Activated CD4-positive, alpha-beta T cell treated with anti-CD3 and anti-CD28 coated beads, Interleukin-2, amount 10 ng/mL, durations not matched to agents 24 days and 14 days (primary cell): ENCODE results near the gene EYA2. TPM values are rescaled to one million over a fixed set of nuclear protein-coding genes. Genes with fewer than 3 reads are reported as not detected.

Experiments
- DNase-seq: peaks from one replicate; pipeline ENCODE4 v3.0.0; 2022
- H3K27ac Mint-ChIP-seq: one replicate; pipeline ENCODE4 v1.8.0; 2022; ENCODE audit warnings: mild to moderate bottlenecking, mixed read lengths
- H3K27me3 Mint-ChIP-seq: one replicate; pipeline ENCODE4 v1.8.0; 2022; ENCODE audit warnings: mixed read lengths
- H3K36me3 Mint-ChIP-seq: one replicate; pipeline ENCODE4 v1.8.0; 2022; ENCODE audit warnings: low read depth, mild to moderate bottlenecking, mixed read lengths
- H3K4me1 Mint-ChIP-seq: one replicate; pipeline ENCODE4 v1.8.0; 2021; ENCODE audit warnings: mixed read lengths
- H3K4me3 Mint-ChIP-seq: one replicate; pipeline ENCODE4 v1.8.0; 2022; ENCODE audit warnings: mild to moderate bottlenecking, moderate library complexity, mixed read lengths
- H3K9me3 Mint-ChIP-seq: one replicate; pipeline ENCODE4 v1.8.0; 2021; ENCODE audit warnings: mixed read lengths
- intact Hi-C: fragments of 100-400 bp; cut with micrococcal nuclease; formaldehyde crosslinking; loops from one replicate; pipeline ENCODE4 v1.15.1; 2023
- total RNA-seq: library from RNA; stranded (reverse); gene quantifications from 2 replicates; pipeline ENCODE4 v1.2.3, GENCODE V29; 2022

EYA2 gene
- total RNA-seq, 1 donor from 2014 or later = not detected

DNA sequence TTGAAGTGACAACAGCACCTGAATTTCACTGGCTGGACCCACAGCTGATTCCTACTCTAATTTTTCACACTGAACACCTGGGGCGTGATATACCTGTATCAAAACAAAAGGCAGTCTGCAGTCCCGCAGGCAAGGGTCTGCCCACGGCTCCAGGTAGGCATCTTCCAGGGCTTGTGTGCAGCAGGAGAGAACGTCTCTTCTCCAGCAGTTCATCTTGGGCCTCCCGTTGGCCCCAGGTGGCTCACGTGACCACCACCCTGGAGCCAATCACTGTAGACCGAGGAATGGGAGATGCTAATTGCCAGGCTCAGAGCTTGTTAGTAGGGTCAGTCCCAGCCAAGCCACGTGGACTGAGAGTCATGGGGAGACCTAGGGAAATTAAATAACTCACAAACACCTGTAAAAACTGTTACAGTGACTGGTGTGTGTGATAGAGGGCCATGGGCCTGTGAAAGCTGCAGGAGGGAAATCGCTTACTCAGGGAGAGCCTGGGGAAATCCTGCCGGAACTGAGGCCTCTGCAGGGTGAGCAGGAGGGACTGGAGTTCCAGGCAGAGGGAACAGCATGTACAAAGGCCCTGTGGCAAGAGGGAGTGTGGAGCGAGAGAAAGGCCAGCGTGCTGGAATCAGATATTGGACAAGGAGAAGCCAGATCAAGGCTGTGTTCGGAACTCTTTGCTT is 83.4 kb downstream of the EYA2 start:
- no peaks in the 10 kb centered on the region for H3K36me3 Mint-ChIP-seq
- intact Hi-C loops = no loop called here
- peaks cover 7% of the 10 kb centered on the region for H3K9me3 Mint-ChIP-seq
- peaks cover 25% of the 10 kb centered on the region for H3K4me1 Mint-ChIP-seq
- H3K27ac Mint-ChIP-seq = no peak overlapping the region
- no peak overlapping the region for H3K4me3 Mint-ChIP-seq
- H3K27me3 Mint-ChIP-seq = peaks cover 44% of the 10 kb centered on the region
- no peak for DNase-seq

DNA sequence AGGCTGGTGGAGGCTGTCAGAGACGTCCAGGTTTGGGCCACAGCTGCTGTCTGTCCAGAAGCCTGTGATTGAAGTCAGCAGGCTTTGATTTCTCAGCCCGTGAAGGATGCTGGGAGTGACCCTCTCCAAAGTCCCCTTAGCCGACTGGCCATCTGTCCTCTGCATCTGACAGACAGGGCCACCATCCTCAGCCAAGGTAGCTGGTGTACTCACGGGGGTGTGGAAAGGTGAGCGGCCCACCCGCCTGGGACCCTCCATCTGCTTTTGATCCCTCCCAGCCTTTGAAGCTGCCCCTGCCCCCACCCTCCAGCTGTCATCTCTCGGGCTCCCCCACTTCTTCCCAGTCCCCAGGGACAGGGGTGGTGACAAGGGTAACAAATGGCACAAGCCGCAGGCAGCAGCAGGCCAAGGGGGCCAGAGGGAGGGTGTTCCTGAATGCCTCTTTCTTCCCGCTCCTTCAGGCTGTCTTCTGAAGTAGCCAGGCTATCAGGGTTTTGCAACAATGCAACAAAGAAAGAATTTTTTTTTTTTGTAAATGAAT is 84.4 kb downstream of the EYA2 start:
- H3K4me3 Mint-ChIP-seq = no peak overlapping the region
- peaks cover 42% of the 10 kb centered on the region for H3K27me3 Mint-ChIP-seq
- no peak for DNase-seq
- H3K36me3 Mint-ChIP-seq = peaks cover 5% of the 10 kb centered on the region
- intact Hi-C loops = no loop called here
- H3K9me3 Mint-ChIP-seq = peaks cover 13% of the 10 kb centered on the region
- H3K27ac Mint-ChIP-seq = no peak overlapping the region
- H3K4me1 Mint-ChIP-seq = peaks cover 23% of the 10 kb centered on the region

GRCh38 chr20:46979603-46980241 is 85.1 kb downstream of the EYA2 start:
- peaks cover 44% of the 10 kb centered on the region for H3K27me3 Mint-ChIP-seq
- intact Hi-C loops = no loop called here
- peaks cover 19% of the 10 kb centered on the region for H3K4me1 Mint-ChIP-seq
- peak; percentile 64 for DNase-seq
- peaks cover 5% of the 10 kb centered on the region for H3K36me3 Mint-ChIP-seq
- H3K27ac Mint-ChIP-seq = peak overlapping the region; percentile 23
- H3K4me3 Mint-ChIP-seq = peak overlapping the region; percentile 38
- peaks cover 13% of the 10 kb centered on the region for H3K9me3 Mint-ChIP-seq

DNA sequence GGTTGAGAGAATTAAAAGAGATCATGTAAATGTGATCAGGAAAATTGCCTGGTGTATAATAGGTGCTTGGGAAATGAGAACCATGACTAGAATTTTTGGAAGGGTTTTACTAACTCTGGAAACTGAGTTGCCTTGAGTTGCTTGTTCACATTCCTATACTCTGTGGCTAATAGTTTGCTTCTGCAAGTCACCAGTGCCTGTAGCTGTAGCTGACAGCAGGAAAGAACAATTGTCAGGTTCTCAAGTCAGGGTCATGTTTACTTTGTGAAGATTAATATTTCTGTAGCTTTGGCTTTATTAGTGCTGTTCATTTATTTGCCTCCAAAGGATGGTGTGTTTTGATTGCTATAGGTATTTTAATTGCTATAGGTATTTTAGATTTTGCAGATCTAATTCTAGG is 86.5 kb downstream of the EYA2 start:
- no peak for DNase-seq
- no peak overlapping the region for H3K27ac Mint-ChIP-seq
- peaks cover 16% of the 10 kb centered on the region for H3K9me3 Mint-ChIP-seq
- H3K4me1 Mint-ChIP-seq = peaks cover 16% of the 10 kb centered on the region
- peaks cover 48% of the 10 kb centered on the region for H3K27me3 Mint-ChIP-seq
- intact Hi-C loops = no loop called here
- H3K4me3 Mint-ChIP-seq = no peak overlapping the region
- peaks cover 5% of the 10 kb centered on the region for H3K36me3 Mint-ChIP-seq

- Mint-ChIP-seq H3K4me3 (no peak overlapping the region), H3K27me3 (peaks cover 42% of the 10 kb centered on the region), H3K36me3 (peaks cover 5% of the 10 kb centered on the region), H3K9me3 (peaks cover 16% of the 10 kb centered on the region), H3K27ac (no peak overlapping the region), H3K4me1 (peaks cover 12% of the 10 kb centered on the region)
- intact Hi-C loops = no loop called here
- DNase-seq = no peak
These were observed 88.8 kb downstream of the EYA2 start for GRCh38 chr20:46983466-46983865.

GRCh38 chr20:46984405-46984804 is 89.8 kb downstream of the EYA2 start:
- Mint-ChIP-seq H3K27me3 (peaks cover 37% of the 10 kb centered on the region), H3K4me3 (no peak overlapping the region), H3K36me3 (peaks cover 5% of the 10 kb centered on the region), H3K27ac (no peak overlapping the region), H3K9me3 (peaks cover 16% of the 10 kb centered on the region), H3K4me1 (peaks cover 9% of the 10 kb centered on the region)
- DNase-seq = no peak
- intact Hi-C loops = no loop called here

DNA sequence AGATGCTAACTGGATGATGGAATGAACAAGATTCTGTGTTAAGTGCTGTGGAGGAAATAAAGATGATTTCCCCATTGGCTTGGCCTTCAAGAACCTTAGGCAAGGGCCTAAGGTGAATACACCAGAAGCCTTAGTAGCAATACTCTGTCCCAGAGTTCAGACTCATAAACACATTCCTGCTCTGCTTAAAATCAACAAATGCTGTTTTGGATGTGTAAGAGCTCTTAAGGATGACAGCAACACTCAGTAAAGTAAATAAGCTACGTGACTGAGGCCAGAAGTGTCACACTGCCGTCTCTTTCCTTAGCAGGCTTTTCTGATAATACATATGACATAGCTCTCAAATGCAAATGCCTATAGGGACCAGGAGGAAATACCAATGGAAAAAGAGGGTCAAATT is 90.6 kb downstream of the EYA2 start:
- intact Hi-C loops = no loop called here
- Mint-ChIP-seq H3K4me3 (no peak overlapping the region), H3K27ac (no peak overlapping the region), H3K36me3 (peaks cover 7% of the 10 kb centered on the region), H3K9me3 (peaks cover 16% of the 10 kb centered on the region), H3K27me3 (peaks cover 31% of the 10 kb centered on the region), H3K4me1 (peaks cover 7% of the 10 kb centered on the region)
- DNase-seq = no peak

DNA sequence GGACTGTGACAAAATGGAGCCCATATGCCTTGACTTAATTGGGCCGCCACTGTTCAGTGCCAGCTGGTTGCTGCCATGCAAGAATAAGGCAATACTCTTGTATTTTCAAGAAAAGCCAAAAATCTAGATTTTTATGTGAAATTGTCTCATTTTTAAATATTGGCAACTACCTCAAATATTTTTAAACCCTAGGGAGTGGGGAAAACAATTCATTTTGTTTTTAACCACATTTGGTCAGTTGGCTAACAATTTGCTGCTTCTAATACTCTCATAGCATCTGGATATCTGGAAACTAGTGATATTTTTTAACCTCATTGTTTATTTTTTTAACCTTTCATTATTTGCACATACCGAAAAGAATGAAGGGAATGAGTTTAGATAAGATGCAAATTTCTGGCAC is 91.0 kb downstream of the EYA2 start:
- Mint-ChIP-seq H3K9me3 (peaks cover 16% of the 10 kb centered on the region), H3K4me1 (peaks cover 9% of the 10 kb centered on the region), H3K27me3 (peaks cover 29% of the 10 kb centered on the region), H3K36me3 (peaks cover 7% of the 10 kb centered on the region), H3K4me3 (no peak overlapping the region), H3K27ac (no peak overlapping the region)
- no peak for DNase-seq
- intact Hi-C loops = no loop called here

GRCh38 chr20:46987001-46987400 is 92.4 kb downstream of the EYA2 start:
- Mint-ChIP-seq H3K36me3 (peaks cover 7% of the 10 kb centered on the region), H3K4me3 (no peak overlapping the region), H3K9me3 (peaks cover 15% of the 10 kb centered on the region), H3K27ac (no peak overlapping the region), H3K27me3 (peaks cover 25% of the 10 kb centered on the region), H3K4me1 (peaks cover 19% of the 10 kb centered on the region)
- DNase-seq = no peak
- intact Hi-C loops = no loop called here

DNA sequence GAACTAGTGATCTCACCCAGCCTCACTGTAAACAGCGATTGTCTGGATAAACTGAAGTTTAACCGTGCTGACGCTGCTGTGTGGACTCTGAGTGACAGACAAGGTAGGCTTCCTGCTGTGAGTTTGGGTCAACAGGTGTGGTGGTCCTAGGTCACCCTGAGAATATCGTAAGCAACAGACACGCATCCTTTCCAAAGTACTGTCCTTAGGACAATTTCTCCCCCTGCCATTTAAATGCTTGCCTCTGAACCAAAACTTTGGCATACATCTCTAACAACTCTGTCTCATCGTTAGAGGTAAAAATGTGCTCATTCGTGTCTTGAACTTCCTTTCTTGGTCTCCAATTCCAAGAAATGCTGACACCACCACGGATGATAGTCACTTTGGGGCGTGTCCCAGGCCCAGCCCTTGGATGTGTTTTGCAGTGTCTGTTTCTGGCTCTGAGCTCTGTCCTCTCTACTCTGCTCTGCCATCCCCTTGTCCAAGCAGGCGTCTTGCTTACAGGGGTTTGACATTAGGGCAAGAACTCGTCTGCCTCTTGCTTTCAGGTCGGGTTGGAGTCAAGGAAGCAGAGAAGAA is 95.5 kb downstream of the EYA2 start:
- H3K4me3 Mint-ChIP-seq = peak overlapping the region; percentile 50
- H3K9me3 Mint-ChIP-seq = peaks cover 1% of the 10 kb centered on the region
- peak; percentile 92 for DNase-seq
- peaks cover 40% of the 10 kb centered on the region for H3K4me1 Mint-ChIP-seq
- H3K36me3 Mint-ChIP-seq = peaks cover 2% of the 10 kb centered on the region
- intact Hi-C loops = loop anchor here (5.0 kb wide), 1 partner anchor 443 kb away; no protein-coding TSS in a partner anchor
- peaks cover 3% of the 10 kb centered on the region for H3K27me3 Mint-ChIP-seq
- peak overlapping the region; percentile 91 for H3K27ac Mint-ChIP-seq

DNA sequence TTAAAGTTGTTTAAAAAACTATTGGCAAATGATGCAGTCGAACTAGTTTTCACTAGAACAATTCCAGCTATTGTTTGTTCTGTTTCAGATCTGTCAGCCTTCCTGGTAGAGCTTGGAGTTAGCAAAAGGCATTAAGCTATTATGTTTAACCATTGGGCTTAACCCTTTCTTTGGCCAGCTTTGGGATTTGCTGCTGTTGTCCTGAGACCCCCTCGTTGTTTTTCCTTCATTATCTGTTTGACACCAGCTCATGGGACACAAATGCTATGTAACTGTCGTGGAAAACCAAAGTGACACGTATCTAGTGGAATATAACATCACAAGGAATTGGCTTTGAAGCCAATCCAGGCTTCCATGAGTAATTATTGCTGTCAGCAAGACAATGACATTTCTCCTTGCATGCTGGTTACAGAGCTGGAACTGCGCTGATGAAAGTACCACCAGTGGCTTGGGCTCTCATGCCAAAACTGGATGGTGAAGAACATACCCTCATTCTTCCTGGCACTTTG is 96.0 kb downstream of the EYA2 start:
- no peak for DNase-seq
- H3K36me3 Mint-ChIP-seq = peaks cover 2% of the 10 kb centered on the region
- H3K27ac Mint-ChIP-seq = peak overlapping the region; percentile 91
- H3K4me1 Mint-ChIP-seq = peaks cover 45% of the 10 kb centered on the region
- intact Hi-C loops = loop anchor here (5.0 kb wide), 1 partner anchor 443 kb away; no protein-coding TSS in a partner anchor
- H3K9me3 Mint-ChIP-seq = no peaks in the 10 kb centered on the region
- peak overlapping the region; percentile 50 for H3K4me3 Mint-ChIP-seq
- H3K27me3 Mint-ChIP-seq = no peaks in the 10 kb centered on the region

GRCh38 chr20:46991168-46991567 is 96.5 kb downstream of the EYA2 start:
- H3K27me3 Mint-ChIP-seq = no peaks in the 10 kb centered on the region
- peaks cover 2% of the 10 kb centered on the region for H3K36me3 Mint-ChIP-seq
- H3K4me1 Mint-ChIP-seq = peaks cover 50% of the 10 kb centered on the region
- intact Hi-C loops = loop anchor here (5.0 kb wide), 1 partner anchor 444 kb away; no protein-coding TSS in a partner anchor
- DNase-seq = no peak
- H3K27ac Mint-ChIP-seq = peak overlapping the region; percentile 91
- H3K4me3 Mint-ChIP-seq = peak overlapping the region; percentile 50
- H3K9me3 Mint-ChIP-seq = no peaks in the 10 kb centered on the region

DNA sequence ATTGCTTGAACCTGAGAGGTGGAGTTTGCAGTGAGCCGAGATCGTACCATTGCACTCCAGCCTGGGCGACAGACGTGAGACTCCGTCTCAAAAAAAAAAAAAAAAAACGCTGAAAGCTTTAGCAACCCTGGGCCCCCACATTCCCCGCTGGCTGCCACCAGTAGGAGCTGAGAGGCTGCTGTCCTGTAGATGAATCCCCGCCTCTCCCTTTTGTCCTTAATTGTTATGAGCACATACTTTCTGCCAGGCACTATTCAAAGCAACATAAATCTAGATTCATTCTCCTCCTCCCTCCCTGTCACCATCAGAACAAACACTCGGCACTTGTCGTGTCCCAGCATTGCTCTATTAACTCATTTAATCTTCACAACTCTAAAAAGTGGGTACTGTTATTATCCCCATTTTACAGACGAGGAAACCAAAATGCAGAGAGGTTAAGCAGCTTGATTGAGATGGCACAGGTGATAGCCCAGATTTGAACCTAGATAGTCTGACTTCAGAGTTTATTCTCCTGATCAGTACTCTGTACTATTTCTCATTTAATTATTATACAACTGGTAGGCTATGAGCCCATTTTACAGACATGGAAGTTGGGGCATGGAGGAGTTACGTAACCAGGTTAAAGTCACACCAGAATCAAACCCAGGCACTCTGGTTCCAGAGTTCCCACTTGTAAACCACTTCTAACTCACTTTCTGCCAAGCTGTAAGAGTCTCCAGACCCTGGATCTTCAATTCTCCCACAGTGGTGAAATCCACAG is 97.4 kb downstream of the EYA2 start:
- H3K36me3 Mint-ChIP-seq = peaks cover 4% of the 10 kb centered on the region
- peak overlapping the region; percentile 22 for H3K27ac Mint-ChIP-seq
- intact Hi-C loops = loop anchor here (5.0 kb wide), 1 partner anchor 445 kb away; no protein-coding TSS in a partner anchor
- peak overlapping the region; percentile 13 for H3K4me3 Mint-ChIP-seq
- H3K27me3 Mint-ChIP-seq = no peaks in the 10 kb centered on the region
- H3K4me1 Mint-ChIP-seq = peaks cover 55% of the 10 kb centered on the region
- no peaks in the 10 kb centered on the region for H3K9me3 Mint-ChIP-seq
- DNase-seq = no peak
